Calu3 (cell line): ENCODE results near the gene MTA1. TPM values are rescaled to one million over a fixed set of nuclear protein-coding genes. Genes with fewer than 3 reads are reported as not detected.

Experiments
- BruUV-seq: library from RNA; stranded (reverse); fragments of 400-500 nt; replicated peaks from 2 replicates; lab custom pipeline; 2021; lab: Mats Ljungman, UMichigan
- CTCF ChIA-PET: fragments of 300-600 bp; sonication (Branson Sonifier 250); formaldehyde crosslinking; loops from one replicate; lab custom pipeline; 2022; ENCODE audit warnings: antibody characterized with exemption; lab: Charles Lee
- DNase-seq: peaks from one replicate; pipeline ENCODE4 v3.0.0; 2022
- H3K27ac Mint-ChIP-seq: one replicate; pipeline ENCODE4 v1.8.0; 2022; ENCODE audit warnings: mixed read lengths; ENCODE audit not compliant: unreplicated experiment
- H3K27me3 Mint-ChIP-seq: one replicate; pipeline ENCODE4 v1.8.0; 2022; ENCODE audit warnings: mixed read lengths; ENCODE audit not compliant: unreplicated experiment
- H3K36me3 Mint-ChIP-seq: one replicate; pipeline ENCODE4 v1.8.0; 2022; ENCODE audit warnings: mild to moderate bottlenecking, moderate library complexity, mixed read lengths; ENCODE audit not compliant: insufficient read depth, unreplicated experiment
- H3K4me1 Mint-ChIP-seq: one replicate; pipeline ENCODE4 v1.8.0; 2022; ENCODE audit warnings: mild to moderate bottlenecking, low read depth, mixed read lengths; ENCODE audit not compliant: unreplicated experiment
- H3K4me3 Mint-ChIP-seq: one replicate; pipeline ENCODE4 v1.8.0; 2022; ENCODE audit warnings: mild to moderate bottlenecking, low read depth, moderate library complexity, mixed read lengths; ENCODE audit not compliant: unreplicated experiment
- H3K9me3 Mint-ChIP-seq: one replicate; pipeline ENCODE4 v1.8.0; 2022; ENCODE audit warnings: low read depth, mixed read lengths; ENCODE audit not compliant: unreplicated experiment
- CTCF ChIP-seq: fragments of 200-600 bp; IDR thresholded peaks from one replicate; pipeline ENCODE4 v1.8.0; 2022; ENCODE audit warnings: antibody characterized with exemption; ENCODE audit not compliant: unreplicated experiment
- intact Hi-C: fragments of 100-400 bp; cut with micrococcal nuclease; formaldehyde crosslinking; loops from one replicate; pipeline ENCODE4 v1.10.0; 2022; ENCODE audit not compliant: unreplicated experiment
- total RNA-seq: library from RNA; stranded (reverse); gene quantifications from 2 replicates; pipeline ENCODE4 v1.2.3, GENCODE V29; 2022

Gene MTA1
- total RNA-seq, 1 experiment from 2014 or later = 168 TPM

- H3K27ac Mint-ChIP-seq = no peak overlapping the region
- BruUV-seq = no TSS peak
- intact Hi-C loops = no loop called here
- CTCF ChIA-PET = no interaction called here
- H3K4me1 Mint-ChIP-seq = no peaks in the 10 kb centered on the region
- H3K9me3 Mint-ChIP-seq = no peaks in the 10 kb centered on the region
- H3K27me3 Mint-ChIP-seq = no peaks in the 10 kb centered on the region
- H3K4me3 Mint-ChIP-seq = no peak overlapping the region
- DNase-seq = no peak
- peaks cover 30% of the 10 kb centered on the region for H3K36me3 Mint-ChIP-seq
- TF ChIP-seq CTCF = no peak
These were observed 30.5 kb downstream of the MTA1 start for GRCh38 chr14:105450123-105450505.

- DNase-seq = no peak
- H3K4me3 Mint-ChIP-seq = no peak overlapping the region
- H3K9me3 Mint-ChIP-seq = no peaks in the 10 kb centered on the region
- H3K4me1 Mint-ChIP-seq = no peaks in the 10 kb centered on the region
- no TSS peak for BruUV-seq
- H3K27ac Mint-ChIP-seq = no peak overlapping the region
- H3K27me3 Mint-ChIP-seq = no peaks in the 10 kb centered on the region
- H3K36me3 Mint-ChIP-seq = peaks cover 36% of the 10 kb centered on the region
- CTCF ChIA-PET = interaction anchor here (0.6 kb wide), 1 partner anchor 80 kb away, joined by 3 read pairs; no protein-coding TSS in a partner anchor
- no peak for TF ChIP-seq CTCF
- intact Hi-C loops = no loop called here
These were observed 31.5 kb downstream of the MTA1 start for GRCh38 chr14:105450864-105451720.

- DNase-seq = no peak
- intact Hi-C loops = no loop called here
- H3K4me3 Mint-ChIP-seq = no peak overlapping the region
- TF ChIP-seq CTCF = no peak
- no peaks in the 10 kb centered on the region for H3K4me1 Mint-ChIP-seq
- no peaks in the 10 kb centered on the region for H3K27me3 Mint-ChIP-seq
- H3K36me3 Mint-ChIP-seq = peaks cover 34% of the 10 kb centered on the region
- no TSS peak for BruUV-seq
- peak overlapping the region; percentile 22 for H3K27ac Mint-ChIP-seq
- H3K9me3 Mint-ChIP-seq = no peaks in the 10 kb centered on the region
- CTCF ChIA-PET = no interaction called here
These were observed 33.3 kb downstream of the MTA1 start for GRCh38 chr14:105452963-105453362.

- intact Hi-C loops = no loop called here
- Mint-ChIP-seq H3K4me3 (no peak overlapping the region), H3K9me3 (no peaks in the 10 kb centered on the region), H3K27ac (no peak overlapping the region), H3K27me3 (no peaks in the 10 kb centered on the region), H3K4me1 (no peaks in the 10 kb centered on the region), H3K36me3 (peaks cover 31% of the 10 kb centered on the region)
- no TSS peak for BruUV-seq
- CTCF ChIA-PET = no interaction called here
- TF ChIP-seq CTCF = no peak
- no peak for DNase-seq
These were observed 34.2 kb downstream of the MTA1 start for GRCh38 chr14:105453847-105454246.
